ENCODE results near the gene MRPL36. TPM values are rescaled to one million over a fixed set of nuclear protein-coding genes. Genes with fewer than 3 reads are reported as not detected.
A peak's percentile ranks its signal among the peaks of the same experiment; 100 is the strongest.

The MRPL36 gene
- total and polyA plus RNA-seq, 2 donors (not counting 3 experiments of a cell fraction or from before 2014, with no cell fraction given): 70.3 to 72.7 TPM

DNA sequence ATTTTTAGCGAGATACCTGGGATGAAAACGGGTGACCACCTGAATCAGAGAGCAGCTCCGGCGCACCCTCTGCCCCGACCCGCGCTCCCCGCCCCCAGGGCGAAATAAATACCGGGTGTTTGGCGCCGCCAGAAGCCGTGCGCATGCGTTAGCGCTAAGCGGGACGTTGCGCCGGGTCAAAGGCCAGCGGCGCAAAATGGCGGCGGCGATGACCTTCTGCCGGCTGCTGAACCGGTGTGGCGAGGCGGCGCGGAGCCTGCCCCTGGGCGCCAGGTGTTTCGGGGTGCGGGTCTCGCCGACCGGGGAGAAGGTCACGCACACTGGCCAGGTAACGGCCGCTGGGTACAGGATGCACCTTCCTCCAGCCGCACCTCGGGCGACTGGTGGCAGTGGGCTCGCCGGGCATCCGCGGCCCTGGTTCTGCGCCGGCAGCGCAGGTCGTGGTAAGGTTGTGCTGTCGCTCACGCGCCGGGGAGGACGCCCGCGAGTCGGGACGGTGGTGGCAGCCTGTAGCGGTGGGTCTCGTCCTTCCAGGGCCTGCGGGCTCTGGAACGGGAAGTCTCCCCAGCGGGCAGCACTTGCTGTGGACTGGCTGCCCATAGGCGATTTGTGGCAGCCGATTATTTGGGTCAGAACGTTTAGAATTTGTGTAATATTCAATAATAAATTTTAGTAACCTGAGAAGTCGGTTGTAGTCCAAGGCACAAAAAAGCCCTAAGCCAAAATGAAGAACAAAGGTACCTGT, 1.8 kb upstream of the MRPL36 start, which contains the start of gene NDUFS6:
Gene NDUFS6, plus strand, starts transcription at position 186 of the 745 bp plus-strand sequence. Its CDS starts 11 bp downstream, at position 197.
- FAIRE-seq (peak; percentile 79), DNase-seq (ENCODE audit: low read depth, low spot score) (peak; percentile 78)
- peak within 1 kb of the TSS; percentile 81 for H3K9ac ChIP-seq (replicated peaks; ENCODE audit: extremely low read depth, insufficient read depth, low read length)
- H3K4me1 ChIP-seq (ENCODE audit: control insufficient read depth, extremely low read depth, insufficient read depth, low read length): peaks cover 21% of the 10 kb centered on the region
- peaks cover 77% of the 10 kb centered on the region for H3K79me2 ChIP-seq (ENCODE audit: control insufficient read depth, insufficient read depth, low read length)
- ChIA-PET POLR2A (no interaction called here), CTCF (interaction anchor here (1.5 to 3.9 kb wide), 3 partner anchors 29 to 38 kb away, joined by 13 to 20 read pairs (median 15); no protein-coding TSS in a partner anchor)
- H3K27ac ChIP-seq (ENCODE audit: insufficient read depth, low read depth, low read length): peak within 1 kb of the TSS; percentile 70
- no peaks in the 10 kb centered on the region for H4K20me1 ChIP-seq (replicated peaks; ENCODE audit: control insufficient read depth, extremely low read depth, insufficient read depth, low read length)
- dilution Hi-C loops (cut with MboI; ENCODE audit: extremely low pct_ligation_motif_present, low sequenced_read_pairs): no loop called here
- peak within 1 kb of the TSS; percentile 46 to 90 (median 62) for H3K4me3 ChIP-seq (replicated peaks in 1 of 3; ENCODE audit: insufficient read depth in 1 of 3, low read depth in 1 of 3, low read length in 3 of 3)
- TF ChIP-seq POLR2AphosphoS5 (IDR thresholded peaks at IDR 0.05; ENCODE audit: insufficient read depth, low read depth, low read length) (peak; percentile 71), POLR2A (IDR thresholded peaks at IDR 0.05; ENCODE audit: low read depth, low read length) (peak; percentile 65), GATA2 (IDR thresholded peaks at IDR 0.05; ENCODE audit: insufficient read depth, insufficient read length, low read depth, low read length) (no peak), FOS (IDR thresholded peaks at IDR 0.05; ENCODE audit: borderline replicate concordance, insufficient read depth, low read length) (no peak)
- no peaks in the 10 kb centered on the region for H3K9me1 ChIP-seq (replicated peaks; ENCODE audit: control insufficient read depth, extremely low read depth, insufficient read depth, low read length)
- H3K27me3 ChIP-seq (ENCODE audit: control insufficient read depth in 2 of 2, insufficient read depth in 2 of 2, low read length in 2 of 2): no peaks in the 10 kb centered on the region
- H2AFZ ChIP-seq (ENCODE audit: low read depth, low read length): peak within 1 kb of the TSS; percentile 79
- H3K9me3 ChIP-seq (replicated peaks; ENCODE audit: control insufficient read depth, insufficient read depth, low read length): no peaks in the 10 kb centered on the region
- peaks cover 9 to 40% of the 10 kb centered on the region in 2 experiments for H3K36me3 ChIP-seq (ENCODE audit: control insufficient read depth in 2 of 2, extremely low read depth in 1 of 2, insufficient read depth in 2 of 2, low read length in 2 of 2)
- no TSS peak for BruUV-seq (replicated peaks)
- intact Hi-C loops (cut with micrococcal nuclease): loop anchor here (5.0 kb wide), 1 partner anchor 1189 kb away; the partner anchor contains the start of gene CEP72
- H3K4me2 ChIP-seq (ENCODE audit: insufficient read depth, low read length): peak within 1 kb of the TSS; percentile 99

DNA sequence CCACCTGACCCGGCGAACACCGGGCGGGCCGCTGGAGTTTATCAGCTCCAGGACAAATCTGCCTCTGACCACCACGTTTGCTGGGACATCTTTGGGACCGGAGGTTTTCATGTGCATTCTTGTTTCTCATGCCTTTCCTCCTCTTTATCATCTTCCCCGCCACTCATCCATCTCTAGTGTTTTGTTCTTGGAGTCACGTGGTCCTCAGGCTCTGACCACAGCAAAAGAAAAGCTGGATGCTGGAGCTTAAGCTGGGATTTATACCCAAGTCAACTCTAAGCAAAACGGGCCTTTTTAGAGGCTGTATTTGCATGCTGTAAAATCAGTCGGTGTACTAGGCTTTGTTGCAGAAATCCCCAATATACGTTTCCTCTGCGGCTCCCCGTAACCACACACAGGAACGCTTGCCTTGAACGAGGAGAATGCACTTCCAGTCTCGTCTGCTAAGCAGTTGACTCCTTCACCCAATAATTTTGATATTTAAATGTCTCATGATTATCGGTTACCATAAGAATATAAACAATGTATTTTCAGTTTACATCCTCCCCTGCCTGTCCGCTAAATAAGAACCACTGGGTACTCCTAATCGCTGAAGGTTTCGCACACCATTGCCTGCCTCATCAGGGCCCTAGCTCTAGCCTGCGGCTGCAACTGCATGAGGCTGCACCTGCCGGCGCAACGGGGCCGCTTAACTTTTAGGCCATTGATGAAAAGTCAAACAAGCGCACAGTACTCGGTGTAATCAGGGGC, 1.0 kb upstream of the MRPL36 start:
- no TSS peak for BruUV-seq (replicated peaks)
- Histone ChIP-seq H3K9me3 (replicated peaks; ENCODE audit: control insufficient read depth, insufficient read depth, low read length) (no peaks in the 10 kb centered on the region), H3K27me3 (ENCODE audit: control insufficient read depth in 2 of 2, insufficient read depth in 2 of 2, low read length in 2 of 2) (no peaks in the 10 kb centered on the region), H3K9ac (replicated peaks; ENCODE audit: extremely low read depth, insufficient read depth, low read length) (peak overlapping the region; percentile 81), H3K27ac (ENCODE audit: insufficient read depth, low read depth, low read length) (peak overlapping the region; percentile 70), H2AFZ (ENCODE audit: low read depth, low read length) (peak overlapping the region; percentile 79), H4K20me1 (replicated peaks; ENCODE audit: control insufficient read depth, extremely low read depth, insufficient read depth, low read length) (no peaks in the 10 kb centered on the region), H3K9me1 (replicated peaks; ENCODE audit: control insufficient read depth, extremely low read depth, insufficient read depth, low read length) (no peaks in the 10 kb centered on the region), H3K4me1 (ENCODE audit: control insufficient read depth, extremely low read depth, insufficient read depth, low read length) (peaks cover 21% of the 10 kb centered on the region), H3K4me3 (replicated peaks in 1 of 3; ENCODE audit: insufficient read depth in 1 of 3, low read depth in 1 of 3, low read length in 3 of 3) (peak overlapping the region; percentile 46 to 90 (median 62)), H3K79me2 (ENCODE audit: control insufficient read depth, insufficient read depth, low read length) (peaks cover 74% of the 10 kb centered on the region), H3K4me2 (ENCODE audit: insufficient read depth, low read length) (peak overlapping the region; percentile 99), H3K36me3 (ENCODE audit: control insufficient read depth in 2 of 2, extremely low read depth in 1 of 2, insufficient read depth in 2 of 2, low read length in 2 of 2) (peaks cover 9 to 33% of the 10 kb centered on the region in 2 experiments)
- TF ChIP-seq, protein P1, sequence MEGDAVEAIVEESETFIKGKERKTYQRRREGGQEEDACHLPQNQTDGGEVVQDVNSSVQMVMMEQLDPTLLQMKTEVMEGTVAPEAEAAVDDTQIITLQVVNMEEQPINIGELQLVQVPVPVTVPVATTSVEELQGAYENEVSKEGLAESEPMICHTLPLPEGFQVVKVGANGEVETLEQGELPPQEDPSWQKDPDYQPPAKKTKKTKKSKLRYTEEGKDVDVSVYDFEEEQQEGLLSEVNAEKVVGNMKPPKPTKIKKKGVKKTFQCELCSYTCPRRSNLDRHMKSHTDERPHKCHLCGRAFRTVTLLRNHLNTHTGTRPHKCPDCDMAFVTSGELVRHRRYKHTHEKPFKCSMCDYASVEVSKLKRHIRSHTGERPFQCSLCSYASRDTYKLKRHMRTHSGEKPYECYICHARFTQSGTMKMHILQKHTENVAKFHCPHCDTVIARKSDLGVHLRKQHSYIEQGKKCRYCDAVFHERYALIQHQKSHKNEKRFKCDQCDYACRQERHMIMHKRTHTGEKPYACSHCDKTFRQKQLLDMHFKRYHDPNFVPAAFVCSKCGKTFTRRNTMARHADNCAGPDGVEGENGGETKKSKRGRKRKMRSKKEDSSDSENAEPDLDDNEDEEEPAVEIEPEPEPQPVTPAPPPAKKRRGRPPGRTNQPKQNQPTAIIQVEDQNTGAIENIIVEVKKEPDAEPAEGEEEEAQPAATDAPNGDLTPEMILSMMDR (IDR thresholded peaks at IDR 0.05; ENCODE audit: extremely low read depth in 1 of 2, insufficient read depth in 1 of 2, low read depth in 1 of 2, low read length in 2 of 2): no peak
- TF ChIP-seq POLR2AphosphoS5 (IDR thresholded peaks at IDR 0.05; ENCODE audit: insufficient read depth, low read depth, low read length) (no peak), POLR2A (IDR thresholded peaks at IDR 0.05; ENCODE audit: low read depth, low read length) (no peak), EZH2 (IDR thresholded peaks at IDR 0.05; ENCODE audit: borderline replicate concordance, low read depth, low read length, severe bottlenecking) (no peak), GATA2 (IDR thresholded peaks at IDR 0.05; ENCODE audit: insufficient read depth, insufficient read length, low read depth, low read length) (no peak)
- TF ChIP-seq, protein P2, sequence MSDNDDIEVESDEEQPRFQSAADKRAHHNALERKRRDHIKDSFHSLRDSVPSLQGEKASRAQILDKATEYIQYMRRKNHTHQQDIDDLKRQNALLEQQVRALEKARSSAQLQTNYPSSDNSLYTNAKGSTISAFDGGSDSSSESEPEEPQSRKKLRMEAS (IDR thresholded peaks at IDR 0.05; ENCODE audit: insufficient read depth, insufficient read length): peak; percentile 49
- ChIA-PET CTCF (interaction anchor here (0.9 to 3.9 kb wide), 3 partner anchors 28 to 156 kb away, joined by 3 to 20 read pairs (median 15); no protein-coding TSS in a partner anchor), POLR2A (no interaction called here)
- intact Hi-C loops (cut with micrococcal nuclease) (loop anchor here (5.0 kb wide), 1 partner anchor 1188 kb away; the partner anchor contains the start of gene CEP72), dilution Hi-C loops (cut with MboI; ENCODE audit: extremely low pct_ligation_motif_present, low sequenced_read_pairs) (no loop called here)
- FAIRE-seq (peak; percentile 53), DNase-seq (ENCODE audit: low read depth, low spot score) (peak; percentile 65)

Data from endothelial cell of umbilical vein (primary cell).